Fibroblast of villous mesenchyme (primary cell): ENCODE results near the gene RASSF4. TPM values are rescaled to one million over a fixed set of nuclear protein-coding genes. Genes with fewer than 3 reads are reported as not detected.

Experiments
- DNase-seq: peaks from one replicate; pipeline ENCODE4 v3.0.0-alpha.2; 2010; ENCODE audit warnings: low read depth
- H3K4me3 ChIP-seq: 2 replicates; pipeline ENCODE4 v1.5.1; 2011; ENCODE audit warnings: low read depth, mild to moderate bottlenecking, low read length
- total RNA-seq: library from RNA; depleted of rRNA; stranded (reverse); fragments of >200 nt; gene quantifications from 2 replicates; pipeline ENCODE4 v1.2.3, GENCODE V29; 2012
- TF ChIP-seq, protein P1 (sequence below): IDR thresholded peaks from 2 replicates; pipeline ENCODE4 v1.5.1; 2012; ENCODE audit warnings: low read depth, mild to moderate bottlenecking, low read length; ENCODE audit not compliant: insufficient read depth

RASSF4 gene
- total RNA-seq, 1 donor = 6.0 TPM

DNA sequence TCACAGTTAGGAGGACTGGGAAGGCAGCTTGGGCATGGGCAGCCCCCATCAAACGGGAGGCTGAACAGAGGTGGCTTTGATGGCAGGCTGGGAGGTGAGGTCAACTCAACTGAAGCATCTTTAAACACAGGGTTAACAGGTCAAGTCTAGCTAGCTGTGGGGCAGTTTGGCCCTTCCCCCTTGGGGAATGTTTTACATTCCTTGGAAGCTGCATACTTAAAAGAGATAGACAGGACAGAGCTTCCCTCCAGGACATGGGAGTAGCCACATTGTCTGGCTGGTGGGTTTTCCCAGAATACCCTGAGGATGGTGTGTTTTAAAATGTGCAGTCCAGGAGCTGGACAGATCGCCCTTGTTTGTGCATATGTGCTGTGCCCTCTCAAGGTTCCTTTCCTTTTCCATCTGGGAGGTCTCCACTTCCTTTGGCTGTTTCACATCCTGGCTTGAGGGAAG, 6.8 kb upstream of the RASSF4 start:
- TF ChIP-seq, protein P1, sequence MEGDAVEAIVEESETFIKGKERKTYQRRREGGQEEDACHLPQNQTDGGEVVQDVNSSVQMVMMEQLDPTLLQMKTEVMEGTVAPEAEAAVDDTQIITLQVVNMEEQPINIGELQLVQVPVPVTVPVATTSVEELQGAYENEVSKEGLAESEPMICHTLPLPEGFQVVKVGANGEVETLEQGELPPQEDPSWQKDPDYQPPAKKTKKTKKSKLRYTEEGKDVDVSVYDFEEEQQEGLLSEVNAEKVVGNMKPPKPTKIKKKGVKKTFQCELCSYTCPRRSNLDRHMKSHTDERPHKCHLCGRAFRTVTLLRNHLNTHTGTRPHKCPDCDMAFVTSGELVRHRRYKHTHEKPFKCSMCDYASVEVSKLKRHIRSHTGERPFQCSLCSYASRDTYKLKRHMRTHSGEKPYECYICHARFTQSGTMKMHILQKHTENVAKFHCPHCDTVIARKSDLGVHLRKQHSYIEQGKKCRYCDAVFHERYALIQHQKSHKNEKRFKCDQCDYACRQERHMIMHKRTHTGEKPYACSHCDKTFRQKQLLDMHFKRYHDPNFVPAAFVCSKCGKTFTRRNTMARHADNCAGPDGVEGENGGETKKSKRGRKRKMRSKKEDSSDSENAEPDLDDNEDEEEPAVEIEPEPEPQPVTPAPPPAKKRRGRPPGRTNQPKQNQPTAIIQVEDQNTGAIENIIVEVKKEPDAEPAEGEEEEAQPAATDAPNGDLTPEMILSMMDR = no peak
- H3K4me3 ChIP-seq = no peak overlapping the region
- DNase-seq = no peak

DNA sequence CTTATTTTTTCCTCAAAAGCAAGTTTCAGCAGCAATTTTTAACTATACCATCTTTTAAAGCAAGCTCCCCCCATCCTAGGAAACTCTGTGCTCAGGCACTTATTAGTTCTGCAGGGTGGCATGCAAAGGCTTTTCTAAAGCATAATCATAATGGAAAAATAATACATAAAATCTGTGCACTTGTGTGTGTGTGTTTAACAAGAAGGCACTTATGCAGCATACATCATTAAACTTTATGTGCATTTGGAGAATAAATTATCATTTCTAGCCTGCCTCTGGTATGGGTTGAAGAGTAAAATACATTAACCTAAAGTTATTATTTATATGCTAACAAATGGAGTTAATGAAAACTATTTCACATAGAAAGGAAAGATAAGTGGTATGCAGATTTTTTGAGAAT, 5.6 kb upstream of the RASSF4 start:
- no peak overlapping the region for H3K4me3 ChIP-seq
- no peak for DNase-seq

DNA sequence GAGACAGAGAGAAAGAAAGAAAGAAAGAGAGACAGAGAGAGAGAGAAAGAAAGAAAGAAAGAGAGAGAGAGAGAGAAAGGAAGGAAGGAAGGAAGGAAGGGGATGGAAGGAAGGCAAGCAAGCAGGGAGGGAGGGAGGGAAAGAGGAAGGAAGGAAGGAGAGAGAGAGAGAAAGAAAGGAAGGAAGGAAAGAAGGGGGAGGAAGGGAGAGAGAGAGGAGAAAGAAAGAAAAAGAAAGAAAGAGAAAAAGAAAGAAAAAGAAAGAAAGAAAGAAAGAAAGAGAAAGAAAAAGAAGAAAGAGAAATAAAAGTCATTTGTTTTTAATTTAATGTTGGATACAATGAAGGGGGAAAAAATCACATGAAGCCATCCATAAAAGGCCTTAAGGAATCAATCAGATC, 4.6 kb upstream of the RASSF4 start:
- no peak for DNase-seq
- TF ChIP-seq, protein P1 = no peak
- H3K4me3 ChIP-seq = no peak overlapping the region

More for the DNA sequence above, 5.6 kb upstream of the RASSF4 start:
- TF ChIP-seq, protein P1 = no peak

DNA sequence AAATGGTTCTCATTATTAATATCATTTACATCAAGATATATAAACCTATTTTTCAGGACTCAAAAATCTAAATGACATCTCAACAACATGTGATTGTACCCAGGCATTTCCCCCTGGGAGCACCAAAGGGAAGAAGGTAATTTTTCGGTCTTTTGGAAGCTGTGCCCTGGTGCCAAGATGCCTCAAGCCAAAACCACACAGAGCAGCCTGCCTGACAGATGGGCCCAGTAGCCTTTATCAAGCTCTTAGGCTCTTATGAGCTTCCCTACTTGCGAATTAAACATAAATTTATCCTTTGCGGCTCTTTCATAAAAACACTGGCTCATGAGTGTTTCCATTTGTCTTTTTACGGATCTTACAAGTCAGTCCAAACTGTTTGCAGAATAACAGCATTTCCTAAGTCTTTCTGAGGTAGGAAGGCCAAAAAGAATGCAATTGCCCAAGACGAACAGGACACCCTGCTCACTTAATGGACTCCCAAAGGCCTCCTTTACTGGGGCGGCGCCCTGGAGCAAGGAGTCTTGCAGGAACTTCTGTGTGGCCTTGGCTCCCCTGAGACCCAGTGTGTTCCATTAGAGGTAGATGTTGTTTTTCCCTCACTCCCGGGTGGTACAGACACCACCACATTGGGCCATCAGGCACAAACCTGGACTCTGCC, 4.1 kb upstream of the RASSF4 start:
- TF ChIP-seq, protein P1 = no peak
- H3K4me3 ChIP-seq = no peak overlapping the region
- DNase-seq = no peak

DNA sequence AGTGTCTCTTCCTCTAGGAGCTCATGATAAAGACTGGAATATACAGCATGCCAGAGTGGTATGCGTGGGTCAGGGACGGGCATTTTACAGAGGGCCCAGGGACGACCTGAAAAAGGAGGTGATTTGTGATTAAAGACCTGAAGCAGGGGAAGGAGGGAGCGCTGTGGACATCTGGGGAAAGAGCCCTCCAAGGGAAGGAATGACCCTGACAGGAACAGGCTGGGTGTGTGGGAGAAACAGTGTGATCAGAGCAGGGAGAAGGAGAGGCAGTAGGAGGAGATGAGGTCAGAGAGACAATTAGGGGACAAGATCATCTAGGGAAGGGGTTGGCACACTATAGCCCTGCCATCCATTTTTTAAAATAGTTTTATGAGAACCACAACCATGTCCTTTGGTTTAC, 3.4 kb upstream of the RASSF4 start:
- no peak overlapping the region for H3K4me3 ChIP-seq
- TF ChIP-seq, protein P1 = no peak
- DNase-seq = no peak

DNA sequence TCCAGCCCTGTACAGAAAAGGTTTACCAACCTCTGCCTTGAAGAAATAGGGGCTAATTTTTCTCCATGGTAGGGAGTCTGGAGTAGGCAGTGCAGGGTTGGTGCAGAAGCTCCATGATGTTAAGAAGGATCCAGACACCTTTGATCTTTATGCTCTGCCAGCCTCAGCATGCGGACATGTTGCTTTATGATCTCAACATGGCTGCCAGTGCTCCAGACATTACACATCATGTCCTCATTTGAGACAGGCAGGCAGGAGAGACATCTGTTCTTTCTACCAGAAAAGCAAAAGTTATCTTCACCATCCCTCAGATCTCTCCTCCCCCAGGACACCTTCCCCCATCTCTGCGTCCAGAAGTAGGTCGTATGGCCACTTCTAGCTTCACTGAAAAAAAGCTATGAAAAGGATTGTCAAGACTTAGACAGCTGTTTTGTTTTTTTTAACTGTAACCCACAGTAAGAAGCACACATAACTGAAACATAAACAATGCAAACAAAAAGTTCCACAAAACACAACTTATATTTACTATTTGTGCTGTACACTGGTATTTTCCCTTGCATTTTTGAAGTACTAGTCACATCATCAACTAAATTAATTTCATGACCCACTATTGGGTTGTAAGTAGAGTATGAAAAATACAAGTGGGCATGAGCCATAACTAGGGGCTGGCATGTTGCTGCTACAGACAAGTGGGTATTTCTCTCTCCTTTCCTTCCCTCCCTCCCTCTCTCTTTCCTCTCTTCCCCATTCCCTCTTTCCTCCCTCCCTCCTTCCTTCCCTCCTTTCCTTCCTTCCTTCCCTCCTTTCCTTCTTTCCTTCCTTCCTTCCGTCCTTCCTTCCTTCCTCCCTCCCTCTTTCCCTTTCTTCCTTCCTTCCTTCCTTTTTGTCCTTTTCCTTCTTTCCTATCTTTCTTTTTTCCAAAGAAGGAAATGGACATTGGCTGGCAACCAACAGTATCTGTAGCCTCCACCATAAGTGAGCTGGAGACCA, 2.6 kb upstream of the RASSF4 start:
- no peak overlapping the region for H3K4me3 ChIP-seq
- DNase-seq = peak; percentile 73
- TF ChIP-seq, protein P1 = no peak
